HG03039 (cell line): ENCODE measurements around the gene SERPING1.

Source experiments
- ATAC-seq: cut with Tn5 transposase; IDR thresholded peaks from one replicate; pipeline ENCODE4 v1.9.1; 2021; ENCODE audit warnings: mild to moderate bottlenecking, moderate library complexity; ENCODE audit not compliant: unreplicated experiment

SERPING1 gene

GRCh38 chr11:57637626-57638004 is 40.1 kb downstream of the SERPING1 start:
- no peak for ATAC-seq

GRCh38 chr11:57638005-57638781 is 40.7 kb downstream of the SERPING1 start:
- ATAC-seq = no peak

GRCh38 chr11:57638811-57639320 is 41.4 kb downstream of the SERPING1 start:
- ATAC-seq = no peak

GRCh38 chr11:57639321-57640067 is 42.0 kb downstream of the SERPING1 start:
- no peak for ATAC-seq

GRCh38 chr11:57640068-57640800 is 42.7 kb downstream of the SERPING1 start:
- no peak for ATAC-seq

- ATAC-seq = no peak
Measured at GRCh38 chr11:57641011-57641807, 43.7 kb downstream of the SERPING1 start.

- ATAC-seq = no peak
Measured at GRCh38 chr11:57643802-57644201, 46.3 kb downstream of the SERPING1 start.

- peak; percentile 45 for ATAC-seq
Measured at GRCh38 chr11:57644748-57645688, 47.5 kb downstream of the SERPING1 start.

- no peak for ATAC-seq
Measured at GRCh38 chr11:57645689-57646085, 48.2 kb downstream of the SERPING1 start.

- no peak for ATAC-seq
Measured at GRCh38 chr11:57646194-57646798, 48.8 kb downstream of the SERPING1 start.

GRCh38 chr11:57646799-57647303 is 49.4 kb downstream of the SERPING1 start:
- no peak for ATAC-seq

- ATAC-seq = no peak
Measured at GRCh38 chr11:57647372-57647771, 49.9 kb downstream of the SERPING1 start.

GRCh38 chr11:57647960-57648800 is 50.7 kb downstream of the SERPING1 start:
- ATAC-seq = no peak

GRCh38 chr11:57648801-57649735 is 51.6 kb downstream of the SERPING1 start:
- ATAC-seq = no peak

GRCh38 chr11:57649826-57650738 is 52.6 kb downstream of the SERPING1 start, which contains the start of gene YPEL4:
YPEL4 (minus strand) TSS chr11:57649912; CDS start chr11:57647107, 2,805 bp downstream.
- no peak for ATAC-seq

GRCh38 chr11:57650739-57651090 is 53.2 kb downstream of the SERPING1 start:
- ATAC-seq = no peak
